Spleen (tissue), 7 donors: ENCODE results near the gene NEDD4.

Source experiments
- POLR2A ChIP-seq, 3 donors: fragments of 450-650 bp; IDR thresholded peaks; one replicate each; pipeline ENCODE4 v1.5.1; 2017; ENCODE audit warnings: antibody characterized with exemption in 3 of 3, mild to moderate bottlenecking in 1 of 3
- POLR2AphosphoS5 ChIP-seq, 3 donors: sonication (generic); formaldehyde crosslinking; IDR thresholded peaks; one replicate each; pipeline ENCODE4 v1.5.1; 2017; ENCODE audit warnings: antibody characterized with exemption in 3 of 3
- TF ChIP-seq, protein P1 (sequence below), 11 experiments: fragments of 200-600 bp in 7 of 11; fragments of 450-650 bp in 4 of 11; sonication (generic) in 4 of 11; IDR thresholded peaks in 8 of 11; conservative IDR thresholded peaks in 3 of 11; 1 replicate in 7 of 11; 2 replicates in 4 of 11; pipeline versions ENCODE4 v1.4.0 to v1.8.0; 2016 to 2021; ENCODE audit warnings: antibody characterized with exemption in 11 of 11, inconsistent platforms in 4 of 11, mild to moderate bottlenecking in 1 of 11
- donor health status: DM: no; HTN: no; CAD: no; lungs with moderate emphysema.
- donor health status: DM: no; HTN: no; CAD: no.
- donor health status: DM: no; HTN: no; CAD: no.

DNA sequence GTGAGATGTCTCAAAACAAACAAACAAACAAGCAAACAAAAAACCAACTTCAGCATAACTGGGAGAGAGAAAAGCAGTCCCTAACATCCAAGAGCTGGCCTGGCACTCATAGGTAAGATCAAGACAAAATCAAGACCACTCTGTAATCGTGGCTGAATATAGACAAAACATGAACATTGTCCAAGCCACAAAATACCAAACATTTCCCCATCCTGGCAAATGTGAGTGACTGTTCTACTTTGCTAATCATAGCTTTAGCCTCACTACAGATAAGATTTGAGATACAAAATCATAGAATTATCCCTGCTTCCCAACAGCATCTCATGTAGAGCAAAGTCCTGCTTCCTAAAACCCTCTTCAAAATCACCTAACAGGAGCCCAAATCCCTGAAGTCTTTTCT, 133.7 kb downstream of the NEDD4 start:
- no peak for TF ChIP-seq POLR2AphosphoS5 (IDR thresholded peaks at IDR 0.05)
- TF ChIP-seq, protein P1, sequence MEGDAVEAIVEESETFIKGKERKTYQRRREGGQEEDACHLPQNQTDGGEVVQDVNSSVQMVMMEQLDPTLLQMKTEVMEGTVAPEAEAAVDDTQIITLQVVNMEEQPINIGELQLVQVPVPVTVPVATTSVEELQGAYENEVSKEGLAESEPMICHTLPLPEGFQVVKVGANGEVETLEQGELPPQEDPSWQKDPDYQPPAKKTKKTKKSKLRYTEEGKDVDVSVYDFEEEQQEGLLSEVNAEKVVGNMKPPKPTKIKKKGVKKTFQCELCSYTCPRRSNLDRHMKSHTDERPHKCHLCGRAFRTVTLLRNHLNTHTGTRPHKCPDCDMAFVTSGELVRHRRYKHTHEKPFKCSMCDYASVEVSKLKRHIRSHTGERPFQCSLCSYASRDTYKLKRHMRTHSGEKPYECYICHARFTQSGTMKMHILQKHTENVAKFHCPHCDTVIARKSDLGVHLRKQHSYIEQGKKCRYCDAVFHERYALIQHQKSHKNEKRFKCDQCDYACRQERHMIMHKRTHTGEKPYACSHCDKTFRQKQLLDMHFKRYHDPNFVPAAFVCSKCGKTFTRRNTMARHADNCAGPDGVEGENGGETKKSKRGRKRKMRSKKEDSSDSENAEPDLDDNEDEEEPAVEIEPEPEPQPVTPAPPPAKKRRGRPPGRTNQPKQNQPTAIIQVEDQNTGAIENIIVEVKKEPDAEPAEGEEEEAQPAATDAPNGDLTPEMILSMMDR (IDR thresholded peaks at IDR 0.05 in 8 of 11, conservative IDR thresholded peaks at IDR 0.05 in 3 of 11) = no peak
- TF ChIP-seq POLR2A (IDR thresholded peaks at IDR 0.05) = no peak
